Calu3 (cell line): ENCODE results near the gene FOXP1. TPM values are rescaled to one million over a fixed set of nuclear protein-coding genes. Genes with fewer than 3 reads are reported as not detected.

Experiments used
- BruUV-seq: library from RNA; stranded (reverse); fragments of 400-500 nt; replicated peaks from 2 replicates; lab custom pipeline; 2021; lab: Mats Ljungman, UMichigan
- CTCF ChIA-PET: fragments of 300-600 bp; sonication (Branson Sonifier 250); formaldehyde crosslinking; loops from one replicate; lab custom pipeline; 2022; ENCODE audit warnings: antibody characterized with exemption; lab: Charles Lee
- DNase-seq: peaks from one replicate; pipeline ENCODE4 v3.0.0; 2022
- H3K27ac Mint-ChIP-seq: one replicate; pipeline ENCODE4 v1.8.0; 2022; ENCODE audit warnings: mixed read lengths; ENCODE audit not compliant: unreplicated experiment
- H3K27me3 Mint-ChIP-seq: one replicate; pipeline ENCODE4 v1.8.0; 2022; ENCODE audit warnings: mixed read lengths; ENCODE audit not compliant: unreplicated experiment
- H3K36me3 Mint-ChIP-seq: one replicate; pipeline ENCODE4 v1.8.0; 2022; ENCODE audit warnings: mild to moderate bottlenecking, moderate library complexity, mixed read lengths; ENCODE audit not compliant: insufficient read depth, unreplicated experiment
- H3K4me1 Mint-ChIP-seq: one replicate; pipeline ENCODE4 v1.8.0; 2022; ENCODE audit warnings: mild to moderate bottlenecking, low read depth, mixed read lengths; ENCODE audit not compliant: unreplicated experiment
- H3K4me3 Mint-ChIP-seq: one replicate; pipeline ENCODE4 v1.8.0; 2022; ENCODE audit warnings: mild to moderate bottlenecking, low read depth, moderate library complexity, mixed read lengths; ENCODE audit not compliant: unreplicated experiment
- H3K9me3 Mint-ChIP-seq: one replicate; pipeline ENCODE4 v1.8.0; 2022; ENCODE audit warnings: low read depth, mixed read lengths; ENCODE audit not compliant: unreplicated experiment
- intact Hi-C: fragments of 100-400 bp; cut with micrococcal nuclease; formaldehyde crosslinking; loops from one replicate; pipeline ENCODE4 v1.10.0; 2022; ENCODE audit not compliant: unreplicated experiment
- total RNA-seq: library from RNA; stranded (reverse); gene quantifications from 2 replicates; pipeline ENCODE4 v1.2.3, GENCODE V29; 2022
- TF ChIP-seq, protein P1 (sequence below): fragments of 200-600 bp; IDR thresholded peaks from one replicate; pipeline ENCODE4 v1.8.0; 2022; ENCODE audit warnings: antibody characterized with exemption; ENCODE audit not compliant: unreplicated experiment

The FOXP1 gene
- total RNA-seq, 1 experiment from 2014 or later: 82.8 TPM

DNA sequence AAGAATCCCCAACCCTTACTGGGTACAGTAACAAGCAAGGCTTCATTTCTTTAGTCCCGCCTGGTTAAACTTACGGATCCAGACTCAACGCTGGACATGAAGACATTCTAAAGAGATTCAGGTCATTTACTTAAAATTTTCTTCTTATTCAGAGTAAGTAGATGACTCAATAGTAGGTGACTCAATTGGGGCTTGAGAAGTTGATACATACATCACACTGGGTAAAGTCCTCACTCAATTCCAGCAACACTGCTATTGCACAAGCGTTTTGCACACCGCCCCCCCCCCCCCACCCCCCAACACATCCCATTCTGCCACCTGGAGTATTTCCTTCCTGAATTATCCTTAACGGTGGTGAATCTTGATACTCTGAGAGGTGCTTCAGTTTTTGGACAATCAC is 610.0 kb downstream of the FOXP1 start:
- Mint-ChIP-seq H3K27ac (no peak overlapping the region), H3K4me1 (no peaks in the 10 kb centered on the region), H3K9me3 (no peaks in the 10 kb centered on the region), H3K4me3 (no peak overlapping the region), H3K27me3 (no peaks in the 10 kb centered on the region), H3K36me3 (peaks cover 42% of the 10 kb centered on the region)
- intact Hi-C loops: no loop called here
- BruUV-seq: no TSS peak
- DNase-seq: no peak
- TF ChIP-seq, protein P1, sequence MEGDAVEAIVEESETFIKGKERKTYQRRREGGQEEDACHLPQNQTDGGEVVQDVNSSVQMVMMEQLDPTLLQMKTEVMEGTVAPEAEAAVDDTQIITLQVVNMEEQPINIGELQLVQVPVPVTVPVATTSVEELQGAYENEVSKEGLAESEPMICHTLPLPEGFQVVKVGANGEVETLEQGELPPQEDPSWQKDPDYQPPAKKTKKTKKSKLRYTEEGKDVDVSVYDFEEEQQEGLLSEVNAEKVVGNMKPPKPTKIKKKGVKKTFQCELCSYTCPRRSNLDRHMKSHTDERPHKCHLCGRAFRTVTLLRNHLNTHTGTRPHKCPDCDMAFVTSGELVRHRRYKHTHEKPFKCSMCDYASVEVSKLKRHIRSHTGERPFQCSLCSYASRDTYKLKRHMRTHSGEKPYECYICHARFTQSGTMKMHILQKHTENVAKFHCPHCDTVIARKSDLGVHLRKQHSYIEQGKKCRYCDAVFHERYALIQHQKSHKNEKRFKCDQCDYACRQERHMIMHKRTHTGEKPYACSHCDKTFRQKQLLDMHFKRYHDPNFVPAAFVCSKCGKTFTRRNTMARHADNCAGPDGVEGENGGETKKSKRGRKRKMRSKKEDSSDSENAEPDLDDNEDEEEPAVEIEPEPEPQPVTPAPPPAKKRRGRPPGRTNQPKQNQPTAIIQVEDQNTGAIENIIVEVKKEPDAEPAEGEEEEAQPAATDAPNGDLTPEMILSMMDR: no peak
- CTCF ChIA-PET: no interaction called here

DNA sequence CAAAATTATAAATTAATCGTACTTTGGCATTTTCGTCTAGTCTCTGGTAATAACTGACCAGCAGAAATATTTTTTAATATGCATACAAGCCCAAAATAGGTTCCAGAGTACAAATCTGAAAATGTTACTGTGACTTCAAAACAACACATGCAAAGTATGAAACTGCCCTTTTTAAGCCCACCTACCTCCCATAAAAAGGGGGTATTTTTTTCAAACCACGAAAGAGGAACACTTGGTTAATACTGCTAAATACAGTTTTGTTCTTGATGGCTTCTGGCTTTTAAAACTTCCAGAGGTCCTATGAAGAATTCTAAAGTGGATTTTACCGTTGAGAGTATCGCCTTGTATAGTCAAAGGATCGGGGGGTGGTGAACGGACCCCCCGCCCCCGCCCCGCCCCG is 610.7 kb downstream of the FOXP1 start:
- Mint-ChIP-seq H3K9me3 (no peaks in the 10 kb centered on the region), H3K27me3 (no peaks in the 10 kb centered on the region), H3K27ac (no peak overlapping the region), H3K4me3 (no peak overlapping the region), H3K36me3 (peaks cover 38% of the 10 kb centered on the region), H3K4me1 (no peaks in the 10 kb centered on the region)
- no TSS peak for BruUV-seq
- CTCF ChIA-PET: no interaction called here
- no peak for DNase-seq
- TF ChIP-seq, protein P1: no peak
- intact Hi-C loops: no loop called here

DNA sequence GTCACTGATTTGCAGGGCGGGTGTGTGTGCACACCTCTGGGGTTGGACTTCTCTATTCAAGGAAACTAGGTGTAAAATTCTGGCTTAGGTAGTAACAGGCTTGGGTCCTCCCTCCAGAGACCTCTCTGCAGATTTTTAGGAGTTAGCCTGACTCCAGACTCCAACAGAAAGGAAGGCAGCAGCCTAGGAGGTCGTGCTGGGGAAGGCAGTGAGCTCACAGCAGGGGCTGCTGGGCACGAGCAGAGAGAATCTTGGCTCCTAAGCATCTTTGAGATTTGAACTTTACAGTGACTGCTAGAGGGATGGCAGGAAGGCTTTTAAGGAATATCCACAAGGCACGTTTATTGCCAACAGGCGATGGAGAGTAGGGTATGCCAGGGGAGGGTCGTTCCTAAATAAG is 612.6 kb downstream of the FOXP1 start:
- BruUV-seq: no TSS peak
- Mint-ChIP-seq H3K27me3 (no peaks in the 10 kb centered on the region), H3K27ac (no peak overlapping the region), H3K9me3 (no peaks in the 10 kb centered on the region), H3K36me3 (peaks cover 34% of the 10 kb centered on the region), H3K4me3 (no peak overlapping the region), H3K4me1 (no peaks in the 10 kb centered on the region)
- no peak for DNase-seq
- TF ChIP-seq, protein P1: no peak
- intact Hi-C loops: no loop called here
- CTCF ChIA-PET: no interaction called here

DNA sequence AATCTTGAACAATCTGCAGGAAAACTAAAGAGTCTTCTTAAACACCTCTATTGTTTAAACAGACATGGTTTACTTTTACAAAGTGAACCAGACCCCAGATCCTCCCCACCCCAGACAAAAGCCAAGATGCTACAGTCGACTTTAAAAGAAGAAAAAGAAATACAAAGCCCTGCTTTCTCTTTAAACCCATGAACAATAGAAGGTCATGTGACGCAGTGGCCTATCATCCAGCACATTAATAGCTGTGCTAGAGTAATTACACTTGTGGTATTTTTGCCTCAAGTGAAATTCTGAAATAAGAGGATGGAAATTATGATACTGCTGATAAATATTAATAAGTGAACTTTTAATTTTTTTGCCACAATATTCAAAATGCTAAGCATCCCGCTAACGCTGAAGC is 613.4 kb downstream of the FOXP1 start:
- peaks cover 36% of the 10 kb centered on the region for H3K36me3 Mint-ChIP-seq
- CTCF ChIA-PET: no interaction called here
- no peaks in the 10 kb centered on the region for H3K27me3 Mint-ChIP-seq

More for the DNA sequence above, 613.4 kb downstream of the FOXP1 start:
- TF ChIP-seq, protein P1: no peak
- no peak overlapping the region for H3K4me3 Mint-ChIP-seq
- DNase-seq: no peak
- no TSS peak for BruUV-seq
- no peak overlapping the region for H3K27ac Mint-ChIP-seq
- H3K9me3 Mint-ChIP-seq: no peaks in the 10 kb centered on the region
- intact Hi-C loops: no loop called here
- H3K4me1 Mint-ChIP-seq: no peaks in the 10 kb centered on the region
